Smooth muscle cell (in vitro differentiated cells): ENCODE data around the gene ZBTB22. TPM values are rescaled to one million over a fixed set of nuclear protein-coding genes. Genes with fewer than 3 reads are reported as not detected.

Experiments
- DNase-seq: peaks from one replicate; lab custom pipeline; 2025; ENCODE audit not compliant: unreplicated experiment; lab: John Stamatoyannopoulos, UW
- H2AFZ ChIP-seq: fragments of 200-600 bp; sonication (generic); 2 replicates; pipeline ENCODE4 v1.6.0; 2016; ENCODE audit warnings: antibody characterized with exemption, low read depth, mild to moderate bottlenecking
- H3F3A ChIP-seq: fragments of 200-600 bp; sonication (generic); 2 replicates; pipeline ENCODE4 v1.6.0; 2017; ENCODE audit warnings: antibody characterized with exemption, low read depth
- H3K27ac ChIP-seq: fragments of 200-600 bp; sonication (generic); 2 replicates; pipeline ENCODE4 v1.5.1; 2016; ENCODE audit warnings: low read depth, mild to moderate bottlenecking
- H3K27me3 ChIP-seq: fragments of 200-600 bp; sonication (generic); 2 replicates; pipeline ENCODE4 v1.6.1; 2016; ENCODE audit warnings: low read depth, mild to moderate bottlenecking
- H3K36me3 ChIP-seq: fragments of 200-600 bp; sonication (generic); 2 replicates; pipeline ENCODE4 v1.5.1; 2016; ENCODE audit warnings: low read depth
- H3K4me1 ChIP-seq: fragments of 200-600 bp; sonication (generic); 2 replicates; pipeline ENCODE4 v1.5.1; 2016; ENCODE audit warnings: low read depth
- H3K4me2 ChIP-seq: fragments of 200-600 bp; sonication (generic); 2 replicates; pipeline ENCODE4 v1.6.0; 2016; ENCODE audit warnings: mild to moderate bottlenecking
- H3K4me3 ChIP-seq: fragments of 200-600 bp; sonication (generic); 2 replicates; pipeline ENCODE4 v1.5.1; 2016; ENCODE audit warnings: mild to moderate bottlenecking
- H3K79me2 ChIP-seq: fragments of 200-600 bp; sonication (generic); 2 replicates; pipeline ENCODE4 v1.6.0; 2016; ENCODE audit warnings: low read depth, mild to moderate bottlenecking
- H3K9ac ChIP-seq: fragments of 200-600 bp; sonication (generic); 2 replicates; pipeline ENCODE4 v1.6.0; 2016; ENCODE audit warnings: low read depth
- H3K9me3 ChIP-seq: fragments of 200-600 bp; sonication (generic); replicated peaks from 2 replicates; pipeline ENCODE4 v1.5.1; 2016; ENCODE audit warnings: low read depth
- H4K20me1 ChIP-seq: fragments of 200-600 bp; sonication (generic); 2 replicates; pipeline ENCODE4 v1.6.0; 2016; ENCODE audit warnings: low read depth
- CTCF ChIP-seq: fragments of 200-600 bp; sonication (generic); IDR thresholded peaks from 2 replicates; pipeline ENCODE4 v1.5.1; 2017; ENCODE audit warnings: borderline replicate concordance, mild to moderate bottlenecking, antibody characterized with exemption; ENCODE audit not compliant: insufficient read depth, poor library complexity, severe bottlenecking
- WGBS: methylation state at CpG from one replicate; pipeline ENCODE4 v1.1.7; 2016; ENCODE audit warnings: low lambda C conversion rate; 5-methylcytosine and 5-hydroxymethylcytosine counted together
- polyA plus RNA-seq: library from polyadenylated mRNA; unstranded; fragments of >200 nt; fragmentation: Nextera tagmentation; extraction: Ambion mirVana; gene quantifications from 2 replicates; pipeline ENCODE4 v1.2.1, GENCODE V29; 2016
- total RNA-seq: library from RNA; depleted of rRNA; stranded (reverse); fragments of >200 nt; gene quantifications from 2 replicates; pipeline ENCODE4 v1.2.3, GENCODE V29; 2014

The ZBTB22 gene
- total and polyA plus RNA-seq, 2 experiments from 2014 or later, result 9.6 to 22.9 TPM

- no peak overlapping the region for H3K4me2 ChIP-seq
- 96% methylated on average over 16 of the region's 16 CpGs for WGBS
- no peaks in the 10 kb centered on the region for H3K27me3 ChIP-seq
- peaks cover 18% of the 10 kb centered on the region for H3K79me2 ChIP-seq
- peaks cover 18% of the 10 kb centered on the region for H3F3A ChIP-seq
- H4K20me1 ChIP-seq, result no peaks in the 10 kb centered on the region
- TF ChIP-seq CTCF, result no peak
- H2AFZ ChIP-seq, result no peak overlapping the region
- no peaks in the 10 kb centered on the region for H3K9me3 ChIP-seq
- no peak overlapping the region for H3K9ac ChIP-seq
- peaks cover 17% of the 10 kb centered on the region for H3K4me1 ChIP-seq
- no peak overlapping the region for H3K27ac ChIP-seq
- H3K36me3 ChIP-seq, result no peaks in the 10 kb centered on the region
- no peak for DNase-seq
- H3K4me3 ChIP-seq, result no peak overlapping the region
Observed at GRCh38 chr6:33292996-33293682, 24.4 kb downstream of the ZBTB22 start.

GRCh38 chr6:33290459-33290858, 27.1 kb downstream of the ZBTB22 start:
- Histone ChIP-seq H3K27ac (peak overlapping the region; percentile 31), H3K27me3 (no peaks in the 10 kb centered on the region), H2AFZ (no peak overlapping the region), H3K9me3 (no peaks in the 10 kb centered on the region), H3K4me1 (peaks cover 13% of the 10 kb centered on the region), H3F3A (peaks cover 18% of the 10 kb centered on the region), H3K9ac (peak overlapping the region; percentile 83), H3K36me3 (no peaks in the 10 kb centered on the region), H3K4me3 (peak overlapping the region; percentile 70), H4K20me1 (no peaks in the 10 kb centered on the region), H3K4me2 (peak overlapping the region; percentile 94), H3K79me2 (peaks cover 36% of the 10 kb centered on the region)
- 85% methylated on average over 7 of the region's 7 CpGs for WGBS
- TF ChIP-seq CTCF, result no peak
- no peak for DNase-seq

- TF ChIP-seq CTCF, result no peak
- no peak for DNase-seq
- peaks cover 40% of the 10 kb centered on the region for H3K79me2 ChIP-seq
- 5% methylated on average over 14 of the region's 14 CpGs for WGBS
- H3K9me3 ChIP-seq, result no peaks in the 10 kb centered on the region
- peaks cover 18% of the 10 kb centered on the region for H3F3A ChIP-seq
- H2AFZ ChIP-seq, result peak overlapping the region; percentile 91
- H3K4me2 ChIP-seq, result peak overlapping the region; percentile 94
- peaks cover 13% of the 10 kb centered on the region for H3K4me1 ChIP-seq
- H3K4me3 ChIP-seq, result peak overlapping the region; percentile 70
- H3K9ac ChIP-seq, result peak overlapping the region; percentile 83
- H3K36me3 ChIP-seq, result no peaks in the 10 kb centered on the region
- H4K20me1 ChIP-seq, result no peaks in the 10 kb centered on the region
- no peaks in the 10 kb centered on the region for H3K27me3 ChIP-seq
- peak overlapping the region; percentile 36 for H3K27ac ChIP-seq
Observed at GRCh38 chr6:33289784-33290315, 27.7 kb downstream of the ZBTB22 start.
